Measurements from ENCODE around the gene GPBAR1. TPM values are rescaled to one million over a fixed set of nuclear protein-coding genes. Genes with fewer than 3 reads are reported as not detected.

Gene GPBAR1
- total and polyA plus RNA-seq, 2 of the 8 experiments (the other 6 are each of a cell fraction or from before 2014, with no cell fraction given), result 0.32 to 0.59 TPM

- Histone ChIP-seq H3K79me2 (ENCODE audit: control insufficient read depth in 1 of 2, insufficient read depth in 2 of 2, low read length in 2 of 2) (no peaks in the 10 kb centered on the region), H4K8ac (ENCODE audit: extremely low read depth, insufficient read depth, low read length) (no peak overlapping the region), H4K20me1 (replicated peaks in 1 of 2; ENCODE audit: control insufficient read depth in 1 of 2, insufficient read depth in 2 of 2, low read length in 2 of 2) (no peaks in the 10 kb centered on the region), H3K18ac (ENCODE audit: extremely low read depth, low read length) (no peak overlapping the region), H2BK20ac (ENCODE audit: low read length) (no peak overlapping the region), H3K27ac (ENCODE audit: low read depth, low read length) (no peak overlapping the region), H2BK120ac (replicated peaks; ENCODE audit: low read depth, low read length) (no peak overlapping the region), H2BK15ac (ENCODE audit: low read length) (no peak overlapping the region), H2AK5ac (ENCODE audit: low read depth, low read length) (no peak overlapping the region), H3K36me3 (ENCODE audit: control insufficient read depth in 2 of 4, insufficient read depth in 4 of 4, low read length in 3 of 4) (no peaks in the 10 kb centered on the region), H3K4me3 (ENCODE audit: extremely low read depth in 1 of 4, insufficient read depth in 2 of 4, low read depth in 3 of 4, low read length in 4 of 4) (no peak overlapping the region), H3K9ac (replicated peaks in 1 of 4; ENCODE audit: extremely low read depth in 1 of 4, low read depth in 3 of 4, low read length in 3 of 4) (no peak overlapping the region), H3K14ac (ENCODE audit: insufficient read length) (no peak overlapping the region), H4K91ac (replicated peaks; ENCODE audit: insufficient read length, low read length) (no peak overlapping the region), H3K4me1 (replicated peaks in 1 of 4; ENCODE audit: control insufficient read depth in 3 of 4, insufficient read depth in 4 of 4, low read length in 3 of 4) (peaks cover 0 to 9% (median 4%) of the 10 kb centered on the region in 4 experiments; a peak in 6 of 7 replicates), H2BK5ac (ENCODE audit: low read depth, low read length) (no peak overlapping the region), H3K23ac (ENCODE audit: insufficient read length) (no peak overlapping the region), H3K27me3 (replicated peaks in 1 of 4; ENCODE audit: control insufficient read depth in 3 of 4, extremely low read depth in 1 of 4, insufficient read depth in 3 of 4, low read length in 3 of 4) (no peaks in the 10 kb centered on the region), H3K4me2 (ENCODE audit: insufficient read depth in 1 of 2, low read depth in 2 of 2, low read length in 2 of 2) (no peak overlapping the region), H4K5ac (ENCODE audit: insufficient read length, low read depth, low read length) (no peak overlapping the region), H2BK12ac (ENCODE audit: low read depth, low read length) (no peak overlapping the region), H3K79me1 (ENCODE audit: low read depth, low read length) (no peaks in the 10 kb centered on the region), H3K4ac (replicated peaks; ENCODE audit: insufficient read length, low read depth, low read length) (no peak overlapping the region), H2AFZ (ENCODE audit: low read length) (no peak overlapping the region), H3K56ac (replicated peaks; ENCODE audit: insufficient read length, low read depth, low read length) (no peak overlapping the region), H3K23me2 (ENCODE audit: low read depth, low read length) (peaks cover 3% of the 10 kb centered on the region; the same call in 1 of the 2 replicates), H3K9me3 (ENCODE audit: insufficient read depth in 2 of 2, low read depth in 1 of 2, low read length in 1 of 2) (no peaks in the 10 kb centered on the region)
- CTCF ChIA-PET (ENCODE audit: partially characterized antibody), result interaction anchor here (0.6 to 12.1 kb wide), 10 partner anchors 22 to 1361 kb away, joined by 3 to 192 read pairs (median 4); partner anchors contain the start of genes CATIP and CTDSP1
- 85% methylated on average over 7 of the region's 7 CpGs; no CpG with 5 or more reads in 1 of the 2 experiments for WGBS, 2 experiments (ENCODE audit: extremely low coverage in 1 of 2, insufficient coverage in 1 of 2, insufficient read length in 1 of 2, insufficient replicate concordance in 2 of 2, low coverage in 1 of 2, low lambda C conversion rate in 2 of 2, missing lambda C conversion rate in 1 of 2)
- POLR2A ChIA-PET (ENCODE audit: partially characterized antibody), result interaction anchor here (0.6 to 2.0 kb wide), 3 partner anchors 70 to 429 kb away, joined by 3 to 4 read pairs (median 3); no protein-coding TSS in a partner anchor
- DNase-seq (ENCODE audit: low read depth in 1 of 2, low spot score in 2 of 2) (no peak), FAIRE-seq (no peak)
- TF ChIP-seq CTCF (IDR thresholded peaks at IDR 0.05; ENCODE audit: control extremely low read depth in 1 of 3, insufficient read depth in 1 of 3, low read depth in 1 of 3, low read length in 3 of 3) (peak; percentile 2 to 19 (median 16); a peak in 3 of 4 replicates), BACH1 (IDR thresholded peaks at IDR 0.05; ENCODE audit: low read length) (no peak), RAD21 (IDR thresholded peaks at IDR 0.05 in 1 of 2, conservative IDR thresholded peaks at IDR 0.05 in 1 of 2; ENCODE audit: low read depth in 2 of 2, low read length in 2 of 2) (peak in 1 of 2 experiments; percentile 14; a peak in 1 of 4 replicates), POU5F1 (IDR thresholded peaks at IDR 0.05; ENCODE audit: low read depth, low read length) (no peak), YY1 (IDR thresholded peaks at IDR 0.05; ENCODE audit: low read depth, low read length) (no peak), EZH2 (IDR thresholded peaks at IDR 0.05; ENCODE audit: low read depth, low read length, severe bottlenecking) (no peak)
Observed at GRCh38 chr2:218296847-218297246, 36.0 kb downstream of the GPBAR1 start.
